ENCODE measurements around the gene GLB1L.

- TF ChIP-seq CTCF (IDR thresholded peaks at IDR 0.05) (no peak), SIN3A (IDR thresholded peaks at IDR 0.05; ENCODE audit: borderline replicate concordance, low read depth, low read length) (no peak), POLR2AphosphoS5 (IDR thresholded peaks at IDR 0.05; ENCODE audit: low read depth, low read length) (no peak), TAF1 (IDR thresholded peaks at IDR 0.05; ENCODE audit: borderline replicate concordance, low read depth, low read length) (no peak), GATA2 (CRISPR knock-in tag; IDR thresholded peaks at IDR 0.05) (no peak), RAD21 (IDR thresholded peaks at IDR 0.05; ENCODE audit: low read length) (no peak), RXRA (IDR thresholded peaks at IDR 0.05; ENCODE audit: borderline replicate concordance, low read depth) (no peak), ZBTB33 (IDR thresholded peaks at IDR 0.05; ENCODE audit: borderline replicate concordance, low read depth) (no peak), MAX (IDR thresholded peaks at IDR 0.05; ENCODE audit: low read depth) (no peak), GABPA (IDR thresholded peaks at IDR 0.05; ENCODE audit: low read depth) (no peak), NRF1 (IDR thresholded peaks at IDR 0.05; ENCODE audit: low read depth, low read length) (no peak), EZH2phosphoT487 (IDR thresholded peaks at IDR 0.05; ENCODE audit: borderline replicate concordance, low read depth) (no peak), EP300 (IDR thresholded peaks at IDR 0.05; ENCODE audit: borderline replicate concordance in 1 of 2, low read depth in 1 of 2, low read length in 1 of 2) (no peak), RFX5 (IDR thresholded peaks at IDR 0.05; ENCODE audit: low read length) (no peak)
Measured at GRCh38 chr2:219205981-219206327, 39.3 kb downstream of the GLB1L start.
